NCI-H187 treated with DMSO at 0.1 percent for 48 hours (cell line): Measurements from ENCODE around the gene EIF3F.

Experiments used
- DNase-seq: peaks from one replicate; lab custom pipeline; 2025; lab: John Stamatoyannopoulos, UW

EIF3F gene

GRCh38 chr11:8021920-8022319 is 34.8 kb downstream of the EIF3F start:
- no peak for DNase-seq

- no peak for DNase-seq
Observed at GRCh38 chr11:8022876-8023275, 35.7 kb downstream of the EIF3F start.

DNA sequence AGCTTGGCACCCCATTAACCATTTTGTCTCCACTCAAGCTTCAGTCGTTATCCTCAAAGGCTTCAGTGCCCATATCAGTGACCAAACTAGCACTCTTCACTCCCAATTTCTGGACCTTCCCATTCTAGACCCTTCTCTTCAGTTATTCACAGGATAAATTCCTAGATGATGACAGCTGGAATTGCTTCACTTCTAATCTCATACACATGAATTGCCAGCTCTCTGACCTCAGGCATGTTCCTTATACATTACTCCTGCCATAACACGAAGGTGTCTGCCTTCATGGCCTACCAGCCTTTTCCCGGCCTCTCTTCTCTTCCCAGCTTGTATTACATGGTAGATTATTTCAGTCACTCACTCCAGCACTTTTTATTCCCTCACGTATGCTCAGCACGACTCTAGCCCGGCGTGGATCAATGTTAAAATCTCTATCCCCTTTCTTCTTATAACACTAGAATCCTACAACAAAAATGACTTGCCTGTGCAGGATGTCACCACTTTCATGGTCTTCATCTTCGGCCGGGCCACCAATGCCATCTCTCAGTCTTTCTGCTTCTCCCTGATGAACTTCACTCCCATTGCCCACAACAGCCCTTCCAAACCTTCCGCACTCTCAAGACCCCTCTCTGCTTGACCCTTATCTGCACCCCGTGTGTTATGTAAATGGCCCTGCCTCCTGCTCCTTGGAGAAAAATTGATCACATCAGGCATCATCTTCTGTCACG is 36.9 kb downstream of the EIF3F start:
- no peak for DNase-seq

GRCh38 chr11:8025123-8025522 is 38.0 kb downstream of the EIF3F start:
- no peak for DNase-seq

GRCh38 chr11:8025816-8026215 is 38.7 kb downstream of the EIF3F start:
- no peak for DNase-seq

- no peak for DNase-seq
Observed at GRCh38 chr11:8026982-8027381, 39.8 kb downstream of the EIF3F start.

- DNase-seq = no peak
Observed at GRCh38 chr11:8028766-8029165, 41.6 kb downstream of the EIF3F start.

DNA sequence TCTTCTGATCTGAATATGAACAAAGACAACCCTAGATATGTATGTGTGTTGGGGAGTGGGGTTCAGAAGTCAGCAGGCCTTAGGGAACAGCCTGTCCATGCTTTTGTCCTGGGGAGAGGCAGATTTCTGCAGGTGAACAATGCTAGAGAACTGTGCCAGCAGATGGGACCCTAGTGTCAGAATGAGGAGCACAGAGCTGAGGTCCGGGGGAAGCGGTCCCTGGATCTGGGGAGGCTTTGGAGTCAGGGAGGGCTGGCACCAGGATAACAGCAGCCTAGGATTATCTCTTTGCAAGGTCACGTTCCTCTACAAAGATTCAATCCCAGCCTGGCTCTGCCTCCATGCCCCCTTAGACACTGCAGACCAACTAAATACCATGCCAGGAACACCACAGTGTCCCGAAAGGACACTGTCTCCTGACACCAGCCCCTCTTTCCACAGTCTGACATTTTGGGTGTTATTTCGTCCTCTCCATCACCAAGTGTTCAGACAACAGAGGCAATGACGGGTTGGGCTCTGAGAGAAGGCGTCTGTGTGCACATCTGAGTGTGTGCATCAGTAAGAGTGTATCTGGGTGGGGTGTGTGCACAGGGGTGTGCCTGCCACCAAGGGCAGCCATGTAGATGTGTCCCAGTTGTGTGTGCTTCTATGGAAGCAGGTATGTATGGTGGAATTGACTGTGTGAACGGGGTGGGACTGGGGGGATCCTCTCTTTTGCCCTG is 43.5 kb downstream of the EIF3F start:
- DNase-seq = no peak

DNA sequence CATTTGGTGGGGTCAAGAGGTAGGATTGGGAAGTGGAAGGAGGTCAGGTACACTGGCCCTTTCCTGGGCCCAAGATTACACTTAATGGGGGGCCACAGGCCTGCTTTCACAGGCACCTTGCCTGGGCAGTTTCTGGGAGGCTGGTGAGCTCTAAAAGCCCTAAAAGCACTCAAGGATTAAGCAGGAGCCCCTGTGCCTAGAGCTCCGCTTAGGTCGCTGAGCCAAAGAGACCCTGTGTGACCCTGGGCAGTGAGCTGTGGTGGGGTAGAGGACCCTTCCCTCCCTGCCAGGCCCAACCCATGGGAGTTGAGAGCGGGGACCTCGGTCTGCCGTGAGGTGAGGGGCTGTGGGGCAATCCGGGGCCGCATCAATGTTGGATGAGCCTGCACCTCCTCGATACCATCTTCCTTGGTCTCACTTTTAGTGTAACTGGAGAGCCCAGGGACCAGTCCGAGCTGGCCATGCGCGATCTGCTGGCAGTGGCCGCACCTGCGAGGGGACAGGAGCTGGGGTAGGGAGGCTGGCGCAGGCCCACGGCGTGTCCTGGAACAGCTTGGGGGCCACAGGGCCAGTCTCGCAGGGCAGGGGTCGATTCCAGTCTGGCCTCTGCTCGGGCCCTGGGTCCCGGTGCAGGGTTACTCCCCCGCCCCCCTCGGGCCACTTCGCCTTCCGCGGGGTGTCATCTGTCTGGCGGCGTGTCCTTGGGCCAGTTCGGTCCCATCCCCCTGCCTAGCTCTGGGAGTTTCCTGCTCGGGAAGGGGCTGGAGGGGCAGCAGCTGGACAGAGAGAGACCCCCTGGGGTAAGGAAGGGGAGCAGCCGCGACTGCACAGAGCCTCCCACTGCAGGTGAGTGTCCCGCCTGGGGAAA is 44.3 kb downstream of the EIF3F start:
- no peak for DNase-seq

DNA sequence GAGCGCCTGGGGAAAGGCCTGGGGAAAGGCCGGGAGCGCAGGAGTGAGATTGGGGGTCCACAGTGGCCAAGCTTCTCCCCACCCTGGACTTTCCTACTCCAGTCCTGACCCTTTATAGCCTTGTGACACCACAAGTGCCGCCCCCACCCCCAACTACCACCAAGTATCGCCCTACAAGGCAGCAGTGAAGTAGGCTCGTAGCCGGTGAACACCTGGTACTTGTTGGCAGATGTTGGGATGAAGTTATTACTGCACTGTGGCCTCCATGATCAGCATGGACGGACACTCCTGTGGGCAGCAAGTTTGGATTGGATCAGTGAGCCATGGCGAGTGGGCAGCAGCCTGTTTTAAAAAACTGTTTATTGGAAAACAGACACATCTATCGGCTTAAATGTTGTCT is 45.0 kb downstream of the EIF3F start:
- DNase-seq = no peak

DNA sequence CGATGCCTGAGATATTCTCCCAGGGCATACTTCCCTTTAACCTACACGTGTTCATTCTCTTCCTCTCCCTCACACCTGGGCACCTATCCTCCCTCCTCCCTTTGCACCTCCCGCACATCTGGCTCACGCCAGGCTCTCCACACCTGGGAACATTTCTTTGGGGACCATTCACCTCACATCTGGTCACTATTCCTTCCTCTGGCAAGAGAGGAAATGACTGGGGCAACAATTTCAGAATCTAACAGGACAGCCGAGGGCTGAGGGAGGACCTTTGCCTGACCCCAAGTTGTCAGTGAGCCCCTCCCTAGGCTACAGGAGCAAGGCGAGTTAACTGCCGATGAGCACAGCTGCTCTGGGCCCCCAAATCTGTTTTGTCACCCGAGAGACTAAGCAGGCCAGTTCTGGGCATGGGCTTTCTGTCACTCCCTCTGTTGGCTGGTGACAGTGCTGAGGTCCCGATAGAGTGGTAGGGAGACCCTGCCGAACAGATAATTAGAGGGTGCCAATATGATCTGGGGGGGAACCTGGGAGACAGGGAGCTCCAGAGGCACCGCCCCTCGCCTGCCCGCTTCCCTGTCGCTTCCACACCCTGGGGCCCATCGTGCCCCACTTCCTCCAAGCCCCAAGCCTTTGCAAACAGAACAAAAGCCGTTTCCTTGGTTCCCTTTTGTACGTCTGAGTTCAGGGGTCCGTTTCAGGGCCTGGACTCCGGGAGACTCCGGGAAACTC is 45.6 kb downstream of the EIF3F start:
- no peak for DNase-seq

DNA sequence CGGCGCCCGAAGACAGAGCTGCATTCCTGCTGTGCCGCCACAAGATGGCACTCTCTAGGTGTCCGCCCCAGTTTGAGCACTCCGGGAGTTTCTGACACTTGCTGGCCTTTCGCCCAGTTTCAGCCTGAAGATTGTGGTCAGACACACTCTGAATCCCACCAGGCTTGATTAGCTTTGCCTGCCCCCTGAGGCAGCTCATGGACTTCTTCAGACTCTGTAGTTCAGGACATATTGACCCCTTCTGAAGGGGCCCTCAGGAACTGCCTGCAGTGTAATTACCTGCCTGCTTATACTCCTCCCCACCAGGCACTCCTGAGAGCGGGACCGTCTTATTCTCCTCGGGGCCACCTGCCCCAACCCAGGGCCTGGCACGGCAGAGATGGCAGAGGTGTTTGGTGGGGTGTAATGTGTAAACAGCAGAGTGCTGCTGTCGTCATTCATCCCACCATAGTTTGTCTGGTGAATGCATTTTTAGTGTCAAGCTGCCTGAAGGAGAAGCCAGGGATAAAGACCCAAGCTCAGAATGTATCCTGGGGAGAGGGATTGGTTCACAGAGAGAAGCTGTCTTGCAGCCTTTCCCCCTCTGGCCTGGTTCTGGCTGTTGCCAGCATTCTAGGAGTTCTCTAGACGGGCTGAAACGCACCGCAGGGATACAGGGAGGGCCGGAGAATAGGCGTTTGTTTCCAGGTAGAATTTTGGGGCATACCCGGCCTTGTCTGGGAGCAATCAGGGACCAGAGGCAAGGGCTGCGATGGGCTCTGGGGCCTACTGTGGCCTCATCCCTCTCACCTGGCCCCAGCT is 46.4 kb downstream of the EIF3F start:
- DNase-seq = peak; percentile 18

- no peak for DNase-seq
Observed at GRCh38 chr11:8034106-8034585, 47.0 kb downstream of the EIF3F start.

DNA sequence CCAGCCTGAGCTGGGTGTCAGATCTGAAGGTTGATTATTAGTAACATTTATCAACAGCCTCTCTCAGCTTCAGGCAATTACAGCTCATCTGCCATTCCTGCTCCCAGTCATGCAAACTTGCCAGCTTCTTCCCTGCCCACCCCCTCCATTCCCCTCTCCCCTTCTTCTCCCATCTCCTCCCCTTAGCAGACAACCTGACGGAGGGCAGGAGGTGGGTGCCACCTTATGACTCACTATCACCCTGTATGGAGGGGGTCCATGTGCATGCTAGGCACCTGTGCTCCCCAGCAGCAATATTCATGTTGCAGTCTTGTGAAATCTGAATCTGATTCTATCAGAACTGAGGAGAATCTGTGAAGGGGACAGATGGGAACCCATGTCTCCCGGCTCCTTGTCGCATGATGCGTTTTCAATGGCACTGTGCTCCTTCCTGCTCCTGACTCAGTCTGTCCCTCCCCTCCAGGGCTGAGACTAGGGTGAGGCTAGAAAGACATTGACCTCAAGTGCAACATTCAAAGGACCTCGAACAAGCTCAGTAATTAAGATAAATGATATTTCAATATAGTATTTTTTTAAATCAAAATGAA is 47.6 kb downstream of the EIF3F start:
- DNase-seq = no peak

GRCh38 chr11:8035200-8035855 is 48.2 kb downstream of the EIF3F start:
- DNase-seq = no peak

DNA sequence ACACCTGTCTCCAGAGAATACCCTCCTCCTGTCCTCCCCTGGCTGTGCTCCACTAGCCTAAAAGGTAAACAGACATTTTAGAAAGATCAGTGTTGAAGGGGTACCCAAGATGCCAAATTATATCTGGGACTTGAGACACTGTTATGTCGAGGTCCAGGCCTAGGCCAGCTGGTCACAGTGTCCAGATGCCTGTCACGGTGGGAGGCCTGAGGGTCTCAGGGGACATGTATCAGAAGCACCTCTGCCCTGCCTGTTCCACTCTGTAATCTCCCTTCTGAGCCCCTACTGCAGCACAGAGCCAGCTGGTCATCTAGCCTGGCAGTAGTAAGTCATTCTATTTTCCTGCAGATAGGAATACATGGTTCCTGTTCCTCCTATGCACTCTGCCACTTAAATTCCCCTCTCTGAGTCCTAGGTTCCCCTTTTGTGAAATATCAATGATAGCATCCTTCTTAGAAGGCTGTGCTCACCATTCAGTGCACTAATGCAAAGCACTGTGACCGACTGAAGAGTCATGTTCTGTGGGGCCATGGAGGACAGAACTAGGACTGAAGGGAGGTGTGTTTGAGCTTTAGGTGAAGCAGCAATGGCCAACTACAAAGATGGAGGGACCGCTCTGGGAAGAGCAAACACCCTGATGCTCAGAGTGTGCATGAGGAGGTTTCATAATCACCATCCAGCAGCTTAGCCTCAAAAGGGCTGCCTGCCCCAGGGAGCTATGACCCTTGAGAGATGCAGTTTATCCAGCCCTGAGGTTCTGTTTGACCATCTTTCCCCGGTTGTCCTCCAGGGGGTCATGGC is 49.1 kb downstream of the EIF3F start:
- no peak for DNase-seq

GRCh38 chr11:8036986-8037385 is 49.8 kb downstream of the EIF3F start:
- DNase-seq = no peak

DNA sequence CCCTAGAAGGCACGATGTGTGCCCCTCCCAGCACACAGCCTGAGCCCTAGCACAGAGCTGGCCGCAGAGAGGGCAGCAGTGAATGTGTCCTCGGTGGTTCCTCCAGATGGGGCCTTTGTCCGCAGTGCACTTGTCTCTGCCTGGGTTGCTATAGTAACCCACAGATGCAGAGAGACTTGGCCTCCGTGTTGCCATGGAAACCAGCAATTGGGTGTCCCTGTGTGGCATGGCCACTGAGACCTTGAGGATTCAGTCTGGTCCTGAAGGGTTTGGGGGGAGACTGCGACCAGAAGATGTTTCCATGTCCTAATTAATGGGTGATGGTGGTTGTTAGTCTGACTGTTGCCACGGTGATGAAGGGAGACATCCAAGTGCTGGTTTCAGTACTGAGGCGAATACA is 51.3 kb downstream of the EIF3F start:
- no peak for DNase-seq

GRCh38 chr11:8038811-8039529 is 51.8 kb downstream of the EIF3F start:
- no peak for DNase-seq
